ENCODE measurements around the gene DYRK1A.
A peak's percentile ranks its signal among the peaks of the same experiment; 100 is the strongest.

Gene DYRK1A

DNA sequence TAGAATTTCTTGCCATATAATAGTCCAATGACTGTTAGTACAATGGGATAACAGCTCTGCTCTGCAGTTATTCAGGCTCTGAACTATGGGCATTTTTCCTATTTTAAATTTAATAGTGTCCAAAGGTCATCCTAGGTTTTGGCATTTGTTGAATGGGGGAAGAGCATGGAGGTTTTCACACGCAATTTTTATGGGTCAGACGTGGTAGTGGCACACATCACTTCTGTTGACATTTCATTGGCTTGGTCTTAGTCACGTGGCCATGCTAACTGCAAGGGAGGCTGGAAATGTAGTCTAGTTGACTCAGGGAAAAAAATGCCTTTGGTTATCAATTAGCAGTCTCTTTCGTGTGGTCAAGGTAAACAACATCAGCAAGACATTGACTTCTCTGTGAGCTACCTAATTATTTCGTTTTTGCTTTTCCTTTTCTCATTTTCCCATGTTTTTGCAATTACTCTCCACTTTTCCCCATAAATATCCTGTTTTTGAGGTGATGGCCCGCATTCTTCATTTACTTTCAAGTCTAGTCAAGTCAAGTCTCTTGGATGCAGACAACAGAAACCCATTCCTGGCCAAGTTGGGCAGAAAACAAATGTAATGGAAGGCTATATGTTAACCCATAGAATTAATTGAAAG is 82.8 kb downstream of the DYRK1A start:
- no peak for DNase-seq (ENCODE audit: low read depth in 2 of 2)

DNA sequence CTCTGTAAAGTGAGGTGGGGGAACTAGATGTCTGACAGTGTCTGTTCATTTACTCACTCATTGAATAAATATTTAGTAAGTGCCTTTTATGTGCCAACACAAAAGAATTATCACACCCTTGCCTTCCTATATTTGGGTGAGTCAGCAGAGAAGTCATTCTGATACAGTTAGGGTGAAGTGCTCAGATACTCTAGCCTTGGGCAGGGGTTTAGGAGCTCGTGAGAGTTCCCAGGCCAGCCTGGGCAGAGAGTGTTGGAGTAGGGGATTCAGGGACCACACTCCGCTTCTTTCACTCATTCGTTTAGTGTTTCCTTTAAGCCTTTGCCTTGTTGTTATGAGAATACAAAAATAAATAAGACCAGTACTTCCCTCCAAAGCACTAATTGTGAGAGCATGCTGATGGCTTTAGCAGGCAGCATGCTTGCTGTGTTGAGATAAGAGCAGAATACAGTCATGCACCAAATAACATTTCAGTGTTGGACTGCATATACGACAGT is 83.9 kb downstream of the DYRK1A start:
- DNase-seq (ENCODE audit: low read depth in 2 of 2) = no peak

DNA sequence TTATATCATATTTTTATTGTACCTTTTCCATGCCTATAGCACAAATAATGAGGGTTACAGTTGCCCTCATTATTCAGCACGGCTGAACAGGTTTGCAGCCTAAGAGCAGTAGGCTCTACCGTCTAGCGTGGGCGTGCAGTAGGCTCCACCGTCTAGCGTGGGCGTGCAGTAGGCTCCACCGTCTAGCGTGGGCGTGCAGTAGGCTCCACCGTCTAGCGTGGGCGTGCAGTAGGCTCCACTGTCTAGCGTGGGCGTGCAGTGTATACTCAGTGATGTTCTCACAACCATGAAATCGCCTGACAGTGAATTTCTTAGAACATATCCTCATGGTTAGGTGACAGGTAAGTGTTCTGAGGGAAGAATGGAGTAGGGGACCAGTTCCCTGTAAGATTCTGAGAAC is 84.9 kb downstream of the DYRK1A start:
- DNase-seq (ENCODE audit: low read depth in 2 of 2) = no peak

DNA sequence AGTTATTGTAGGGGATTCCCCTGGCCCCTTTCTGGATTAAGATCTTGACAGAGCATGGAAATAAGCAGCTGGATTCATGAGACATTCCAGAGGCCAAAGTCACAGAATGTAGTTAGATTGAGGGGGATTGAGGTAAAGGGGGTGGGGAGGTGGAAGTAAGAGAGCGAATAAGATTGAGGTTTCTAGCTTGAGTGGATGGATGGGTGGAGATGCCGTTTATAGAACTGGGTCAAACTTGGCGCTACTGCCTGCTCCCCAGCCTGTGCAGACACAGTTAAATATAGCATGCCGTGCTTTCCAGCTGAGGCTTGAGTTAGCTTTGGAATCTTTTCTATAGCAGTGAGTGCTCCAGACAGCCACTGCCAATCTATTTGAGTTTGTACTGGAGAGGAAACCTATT is 85.7 kb downstream of the DYRK1A start:
- no peak for DNase-seq (ENCODE audit: low read depth in 2 of 2)

DNA sequence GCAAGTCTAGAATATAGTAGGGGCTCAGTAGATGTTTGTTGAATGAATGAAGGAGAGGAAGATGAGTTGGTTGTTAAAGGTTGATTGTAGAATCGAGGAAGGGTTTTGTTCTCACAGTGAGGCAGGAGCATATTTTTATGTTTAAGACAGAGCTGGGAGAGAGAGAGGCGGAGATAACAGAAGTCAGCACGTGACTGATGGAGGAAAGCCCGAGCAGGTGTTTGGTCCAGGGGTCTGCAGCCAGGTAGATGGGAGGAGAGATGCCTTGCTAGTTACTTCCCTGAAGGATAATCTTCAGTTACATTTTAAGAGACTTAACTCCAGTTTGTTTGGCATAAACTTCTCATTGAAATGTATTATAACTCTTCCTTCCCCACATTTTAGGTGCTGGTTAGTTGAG is 86.8 kb downstream of the DYRK1A start:
- DNase-seq (ENCODE audit: low read depth in 2 of 2) = no peak

DNA sequence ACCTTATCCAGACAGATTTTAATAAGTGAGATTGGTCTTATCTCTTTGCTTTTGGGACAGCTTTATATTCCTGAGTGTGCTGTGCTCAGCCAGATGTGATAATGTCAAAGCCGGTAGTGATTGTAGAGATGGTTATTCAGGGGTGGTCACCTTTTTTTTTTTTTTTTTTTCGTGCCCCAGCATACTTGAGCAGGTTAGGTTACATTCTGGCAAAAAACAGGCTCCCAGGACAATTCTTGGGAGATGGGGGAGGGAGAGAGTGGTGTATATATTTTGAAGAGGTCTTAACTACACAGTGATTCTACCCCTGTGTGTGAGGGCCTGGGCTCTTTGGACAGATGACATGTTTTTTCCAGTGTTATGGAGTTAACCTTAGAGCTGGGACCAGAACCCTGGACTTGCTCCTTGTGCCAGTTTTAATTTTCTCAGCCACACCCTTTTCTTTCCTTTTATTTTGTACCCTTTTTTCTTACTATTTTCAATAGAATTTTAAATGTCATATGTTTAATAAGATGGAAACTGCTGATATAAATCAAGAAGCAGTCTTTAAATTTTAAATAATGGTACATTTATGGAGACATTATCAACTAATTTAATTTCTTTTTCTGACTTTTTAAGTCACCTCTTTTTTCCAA is 88.4 kb downstream of the DYRK1A start:
- no peak for DNase-seq (ENCODE audit: low read depth in 2 of 2)

DNA sequence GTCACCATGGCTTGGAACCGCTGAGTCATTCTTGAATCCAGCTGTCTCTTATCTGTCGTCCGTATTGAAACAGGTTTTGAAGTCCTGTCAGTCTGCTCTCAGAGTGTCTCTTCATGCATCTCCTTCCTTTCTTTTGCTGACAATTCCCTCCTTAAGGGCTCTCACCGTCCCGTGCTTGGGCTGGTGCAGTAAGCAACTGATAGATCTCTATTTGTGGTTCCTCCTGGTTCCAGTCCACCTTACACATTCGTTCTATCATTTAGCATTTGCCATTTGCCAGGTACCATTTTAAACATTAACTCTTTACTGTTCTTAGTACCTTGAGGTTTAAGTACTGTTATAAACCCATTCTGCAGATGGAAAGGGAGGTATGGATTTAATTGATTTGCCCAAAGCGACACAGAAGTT is 88.9 kb downstream of the DYRK1A start:
- no peak for DNase-seq (ENCODE audit: low read depth in 2 of 2)

DNA sequence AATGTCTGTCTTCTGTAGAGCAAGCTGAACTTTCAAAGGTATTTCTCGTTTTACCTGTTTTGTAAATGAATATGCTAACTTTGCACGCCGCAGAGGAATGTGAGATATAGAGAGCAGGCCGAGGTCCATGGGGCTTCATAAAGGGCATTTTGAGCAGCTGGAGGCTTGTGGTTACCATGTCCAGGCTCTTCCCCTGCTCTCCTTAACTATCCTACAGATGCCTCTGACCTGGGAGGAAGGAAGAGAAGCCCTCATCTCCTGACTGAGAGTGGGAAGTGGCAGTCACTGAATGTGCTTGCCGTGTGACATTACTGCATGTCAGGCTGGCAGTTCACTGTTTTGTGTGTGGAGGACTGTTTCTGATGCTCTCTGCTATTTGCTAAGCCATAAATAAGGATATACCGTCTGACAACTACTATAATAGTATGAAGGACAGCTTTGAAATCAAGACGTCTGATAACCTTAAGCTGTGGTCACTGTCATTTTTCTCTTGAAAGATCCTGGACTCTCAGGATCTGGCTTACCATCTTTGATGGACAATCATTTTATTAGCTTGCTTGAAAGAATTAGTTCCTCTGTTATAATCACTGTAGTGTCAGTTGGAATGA is 92.2 kb downstream of the DYRK1A start:
- no peak for DNase-seq (ENCODE audit: low read depth in 2 of 2)

DNA sequence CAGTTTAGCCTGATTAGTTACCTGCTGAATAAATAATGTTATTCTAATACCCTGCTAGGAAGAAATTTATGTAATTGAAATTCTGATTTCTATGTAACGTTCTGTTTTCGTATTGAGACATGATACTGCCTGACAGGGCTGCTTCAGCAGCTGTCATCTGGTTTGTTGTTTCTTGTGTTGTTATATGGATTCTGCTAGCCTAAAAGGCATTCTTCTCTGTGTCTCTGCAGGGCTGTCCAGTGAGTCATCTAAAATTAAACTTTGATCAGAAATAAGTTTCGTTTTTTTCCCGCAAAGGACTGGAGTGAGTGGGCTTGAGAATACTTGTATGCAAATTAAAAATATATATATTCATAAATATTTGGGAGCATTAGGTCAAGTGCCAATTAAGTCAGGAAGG is 93.0 kb downstream of the DYRK1A start:
- DNase-seq (ENCODE audit: low read depth in 2 of 2) = no peak

DNA sequence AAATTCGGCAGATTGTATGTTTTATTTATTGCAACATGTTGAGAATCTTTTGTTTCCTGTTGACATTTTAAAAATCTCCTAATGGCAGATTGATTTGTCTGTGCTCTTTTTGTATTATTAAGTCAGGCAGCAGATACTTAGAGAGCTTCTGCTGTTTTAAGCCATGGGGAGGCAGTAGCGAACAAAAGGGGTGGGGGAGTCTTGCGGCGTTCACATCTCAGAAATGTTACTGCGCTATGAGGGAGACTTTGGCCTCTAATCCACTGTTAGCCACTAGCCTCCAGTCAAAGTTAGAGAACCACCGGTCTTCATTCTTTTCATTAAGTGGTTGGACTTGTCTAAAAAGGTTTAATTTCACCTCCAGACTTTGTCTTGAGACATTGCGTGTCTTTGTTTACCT is 93.6 kb downstream of the DYRK1A start:
- no peak for DNase-seq (ENCODE audit: low read depth in 2 of 2)

DNA sequence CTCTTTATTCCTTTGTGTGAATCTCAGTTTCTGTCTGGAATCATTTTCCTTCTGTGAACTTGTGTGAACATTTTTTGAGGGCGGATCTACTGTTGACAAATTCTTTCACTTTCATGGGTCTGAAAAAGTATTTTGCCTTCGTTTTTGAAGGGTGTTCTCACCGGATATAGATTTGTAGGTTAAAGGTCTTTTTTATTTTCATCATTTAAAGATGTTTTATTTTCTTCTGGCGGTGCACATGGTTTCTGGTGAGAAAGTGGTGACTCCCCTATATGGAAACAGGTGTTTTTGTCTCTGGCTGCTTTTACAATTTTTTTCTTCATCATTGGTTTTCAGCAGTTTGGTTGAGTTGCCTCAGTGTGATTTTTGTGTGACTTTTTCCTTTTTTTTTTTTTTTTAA is 94.9 kb downstream of the DYRK1A start:
- no peak for DNase-seq (ENCODE audit: low read depth in 2 of 2)

DNA sequence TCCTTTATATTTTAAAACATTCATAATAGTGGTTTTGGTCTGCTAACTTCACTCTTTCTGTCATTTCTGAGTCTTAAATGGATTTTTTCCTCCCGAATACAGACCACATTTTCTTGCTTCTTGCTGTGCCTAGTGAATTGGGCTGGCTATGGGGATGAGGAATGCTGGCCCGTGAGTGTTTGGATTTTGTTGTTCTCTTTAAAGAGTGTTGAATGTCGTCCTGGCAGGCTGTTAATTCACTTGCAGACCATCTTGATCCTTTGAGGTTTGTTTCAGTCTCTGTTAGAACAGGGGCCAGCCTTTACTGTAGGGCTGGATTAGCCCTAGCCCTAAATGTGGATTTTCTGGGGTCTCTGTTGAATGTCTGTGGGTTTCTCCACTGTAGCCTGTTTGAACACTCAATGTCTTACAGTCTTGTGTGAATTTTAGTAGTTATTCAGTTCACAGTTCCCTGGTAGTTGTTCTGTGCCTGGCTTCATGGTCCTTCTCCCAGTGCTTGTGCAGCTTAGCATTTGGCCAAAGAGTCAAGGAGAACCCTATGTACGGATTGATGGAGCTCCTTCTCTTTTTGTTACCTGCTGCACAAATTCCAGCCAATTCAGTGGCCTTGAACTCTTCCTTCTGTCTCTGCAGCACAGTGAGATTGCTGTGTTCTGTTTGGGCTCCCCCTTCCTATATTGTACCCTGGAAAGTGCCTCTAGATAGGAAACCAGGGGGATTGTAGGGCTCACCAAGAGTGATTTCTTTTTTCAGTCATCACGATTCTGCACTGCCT is 95.7 kb downstream of the DYRK1A start:
- no peak for DNase-seq (ENCODE audit: low read depth in 2 of 2)

DNA sequence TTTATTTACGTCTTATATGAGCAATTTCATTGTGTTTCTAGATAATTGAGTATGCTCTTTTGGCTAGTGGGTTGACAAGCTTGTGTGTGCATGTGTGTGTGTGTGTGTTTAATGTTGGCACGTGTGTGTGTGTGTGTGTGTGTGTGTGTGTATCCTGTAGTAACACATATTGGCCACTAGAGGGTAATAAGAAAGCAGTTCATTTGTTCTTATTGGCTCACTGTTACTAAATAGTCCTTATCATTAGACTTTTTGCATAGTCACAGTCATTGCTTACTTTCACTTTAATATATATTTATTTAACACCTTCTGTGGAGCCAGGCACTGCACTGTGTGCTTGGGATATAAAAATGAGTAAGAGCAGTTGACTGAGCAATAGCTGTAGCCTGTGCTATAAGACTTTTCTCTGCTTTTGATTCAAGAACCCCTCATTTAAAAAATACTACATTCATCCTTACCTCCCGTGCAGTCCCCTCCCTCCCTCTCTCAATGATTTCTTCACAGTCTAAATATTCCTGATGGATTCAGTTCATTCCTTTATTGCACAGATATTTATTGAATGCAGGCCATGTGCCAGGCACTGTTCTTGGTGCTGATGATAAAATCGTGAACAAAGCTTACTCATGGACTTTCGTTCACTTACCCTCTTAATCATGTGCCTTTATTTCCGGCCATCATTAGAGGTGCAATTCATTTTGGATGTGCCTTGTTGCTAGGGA is 96.7 kb downstream of the DYRK1A start:
- DNase-seq (ENCODE audit: low read depth in 2 of 2) = peak in 1 of 2 donors; percentile 11

DNA sequence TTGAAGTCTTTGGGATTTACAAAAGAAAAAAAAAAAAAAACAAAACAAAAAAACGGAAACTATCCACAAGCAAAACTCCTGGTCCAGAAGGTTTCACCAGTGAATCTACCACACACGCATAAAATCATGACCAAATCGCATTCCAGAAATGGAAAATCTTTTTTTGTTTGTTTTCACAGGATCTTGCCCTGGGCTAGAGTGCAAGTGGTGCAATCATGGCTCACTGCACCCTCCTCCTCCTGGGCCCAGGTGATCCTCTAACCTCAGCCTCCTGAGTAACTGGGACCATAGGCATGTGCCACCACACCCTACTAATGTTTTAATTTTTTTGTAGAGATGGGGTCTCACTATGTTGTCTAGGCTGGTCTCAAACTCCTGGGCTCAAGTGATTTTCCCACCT is 100.5 kb downstream of the DYRK1A start:
- DNase-seq (ENCODE audit: low read depth in 2 of 2) = no peak

DNA sequence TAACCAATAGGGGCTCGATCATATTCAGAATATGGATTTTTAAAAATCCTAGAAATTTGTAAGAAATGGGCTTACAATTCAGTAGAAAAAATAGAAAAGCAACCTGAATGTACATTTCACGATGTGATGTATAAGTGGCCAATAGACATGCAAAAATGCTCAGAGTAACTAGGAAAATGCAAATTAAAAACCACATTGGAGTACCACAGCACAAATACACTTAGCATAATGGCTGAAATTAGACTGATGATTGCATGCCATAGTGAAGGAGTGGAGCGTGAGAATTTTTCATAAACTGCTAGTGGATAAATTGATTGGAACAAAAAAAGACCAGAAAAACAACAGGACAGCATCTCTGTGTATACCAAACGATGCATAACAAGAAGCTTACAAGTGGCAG is 102.3 kb downstream of the DYRK1A start:
- no peak for DNase-seq (ENCODE audit: low read depth in 2 of 2)

DNA sequence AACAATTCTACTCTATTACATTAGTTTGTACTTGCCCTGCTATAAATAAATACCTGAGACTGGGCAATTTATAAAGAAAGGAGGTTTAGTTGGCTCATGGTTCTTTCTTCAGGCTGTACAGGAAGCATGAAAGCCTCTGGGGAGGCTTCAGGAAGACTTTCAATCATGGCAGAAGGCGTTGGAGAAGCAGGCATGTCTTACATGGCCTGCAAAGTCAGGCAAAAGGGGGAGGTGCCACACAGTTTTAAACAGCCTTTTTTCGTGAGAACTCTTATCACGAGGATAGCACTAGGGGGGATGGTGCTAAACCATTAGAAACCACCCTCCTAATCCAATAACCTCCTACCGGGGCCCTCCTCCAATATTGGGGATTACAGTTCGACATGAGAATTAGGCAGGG is 102.9 kb downstream of the DYRK1A start:
- DNase-seq (ENCODE audit: low read depth in 2 of 2) = no peak

DNA sequence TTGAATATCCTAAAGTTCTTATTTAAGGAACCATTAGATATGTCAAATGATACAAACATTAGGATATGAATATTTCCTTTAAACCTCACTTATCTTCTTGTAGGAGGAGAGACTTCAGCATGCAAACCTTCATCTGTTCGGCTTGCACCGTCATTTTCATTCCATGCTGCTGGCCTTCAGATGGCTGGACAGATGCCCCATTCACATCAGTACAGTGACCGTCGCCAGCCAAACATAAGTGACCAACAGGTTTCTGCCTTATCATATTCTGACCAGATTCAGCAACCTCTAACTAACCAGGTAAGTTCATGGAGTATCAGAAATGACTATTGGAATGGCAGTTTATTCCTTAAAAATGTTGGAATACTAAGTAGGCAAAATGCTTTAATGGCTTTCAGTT is 106.0 kb downstream of the DYRK1A start:
- no peak for DNase-seq (ENCODE audit: low read depth in 2 of 2)

DNA sequence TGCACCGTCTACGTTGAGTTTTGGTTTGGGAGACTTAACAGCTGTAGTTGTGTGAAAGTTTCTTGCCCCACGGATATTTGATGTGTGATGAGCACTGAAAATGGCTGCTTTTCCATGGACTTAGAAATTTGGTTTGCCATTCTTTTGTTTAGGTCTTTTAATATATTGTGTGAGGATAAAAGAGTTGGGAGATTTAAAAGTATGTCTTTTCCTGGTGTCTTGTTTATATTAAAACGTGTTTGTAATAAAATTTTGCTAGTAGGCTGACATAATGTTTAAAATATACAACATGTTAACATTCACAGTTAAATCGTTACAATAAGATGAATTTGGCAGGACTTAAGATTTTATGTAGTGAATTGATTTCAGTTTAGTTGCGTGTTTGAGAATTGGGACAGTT is 106.9 kb downstream of the DYRK1A start:
- no peak for DNase-seq (ENCODE audit: low read depth in 2 of 2)

DNA sequence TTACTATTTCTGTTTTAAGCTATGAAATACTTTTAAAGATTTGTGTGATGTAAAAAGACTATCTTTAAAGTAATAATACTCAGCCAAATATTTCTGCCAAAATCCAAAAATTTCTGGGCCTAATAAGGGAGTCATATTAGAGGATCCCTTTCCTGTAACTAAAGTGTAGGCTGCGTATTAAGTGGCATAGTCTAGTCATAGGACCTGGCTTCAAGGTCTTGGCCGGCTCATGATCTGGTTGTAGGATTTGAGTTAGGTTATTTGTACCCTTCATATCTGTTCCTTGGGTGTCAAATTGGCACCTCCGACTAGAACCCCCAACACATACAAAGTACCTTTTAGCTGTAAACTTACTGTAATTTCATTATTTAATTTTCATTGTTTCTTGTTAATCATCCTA is 107.8 kb downstream of the DYRK1A start:
- DNase-seq (ENCODE audit: low read depth in 2 of 2) = no peak

DNA sequence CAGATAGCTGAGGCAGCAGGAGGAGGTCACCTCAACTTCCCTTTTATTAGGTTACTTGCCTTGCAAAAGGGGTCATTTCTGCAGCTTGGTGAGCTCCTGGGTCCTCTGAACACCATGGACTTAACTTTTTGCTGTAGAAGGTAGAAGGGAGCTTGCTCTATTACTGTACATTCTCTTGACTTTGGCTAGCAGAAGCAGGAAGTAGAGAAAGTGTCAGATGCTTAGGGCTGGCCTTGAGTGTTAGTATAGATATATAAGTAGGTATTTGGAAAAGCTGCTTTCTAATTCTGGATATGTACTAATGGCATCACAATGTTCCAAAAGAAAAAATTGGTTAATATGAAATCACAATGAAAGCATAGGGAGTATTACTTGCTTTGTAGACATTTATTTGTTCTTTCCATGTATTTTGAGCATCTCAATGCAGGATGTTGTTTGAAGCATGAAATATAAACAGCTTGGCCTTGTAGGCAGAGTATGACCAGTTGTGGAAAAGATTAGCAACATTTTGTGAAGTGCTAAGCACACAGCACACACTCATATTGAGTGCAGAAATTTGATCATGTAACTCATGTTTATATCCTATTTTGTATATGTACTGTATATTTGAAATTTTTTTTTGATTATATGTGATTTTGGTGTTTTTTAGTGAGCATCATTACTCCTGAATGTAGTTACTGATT is 108.8 kb downstream of the DYRK1A start:
- no peak for DNase-seq (ENCODE audit: low read depth in 2 of 2)

DNA sequence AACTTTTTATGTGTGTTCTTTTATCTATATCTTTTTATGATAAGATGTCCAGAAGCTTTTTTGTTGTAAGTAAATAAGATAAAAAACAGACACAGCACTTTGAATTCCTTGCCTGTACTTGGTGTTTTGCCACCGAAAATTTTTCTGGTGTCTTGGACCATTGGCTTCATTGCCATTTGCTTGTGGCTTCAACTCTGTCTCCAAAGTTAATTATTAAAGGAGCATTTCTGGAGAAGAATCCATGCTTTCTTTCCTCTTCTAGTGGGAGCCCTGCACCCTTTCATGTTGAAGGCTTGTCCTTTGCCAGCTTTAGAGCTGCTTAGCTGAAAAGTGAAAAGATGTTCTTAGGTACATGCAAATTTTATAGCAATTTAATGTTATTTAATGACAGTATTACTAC is 112.2 kb downstream of the DYRK1A start:
- no peak for DNase-seq (ENCODE audit: low read depth in 2 of 2)

All from activated CD4-positive, alpha-beta T cell treated with anti-CD3 and anti-CD28 coated beads for 24 hours (primary cell).